Measurements from ENCODE around the gene PDE9A.

The PDE9A gene

GRCh38 chr21:42784896-42785451 is 131.6 kb downstream of the PDE9A start:
- H3K9me3 ChIP-seq (replicated peaks in 1 of 11): peaks cover 0 to 9% (median 0%) of the 10 kb centered on the region in 11 experiments; a peak in 2 of 22 replicates
- no peak overlapping the region for H3K9ac ChIP-seq
- peak overlapping the region in 6 of 11 experiments; percentile 11 to 48 (median 39); a peak in 7 of 22 replicates for H3K27ac ChIP-seq
- H3K4me3 ChIP-seq: no peak overlapping the region
- TF ChIP-seq Cebpa-rat (IDR thresholded peaks at IDR 0.05): no peak
- no peaks in the 10 kb centered on the region for H4K20me1 ChIP-seq
- peak overlapping the region in 9 of 11 experiments; percentile 33 to 71 (median 48); a peak in 15 of 22 replicates for H3K4me2 ChIP-seq
- H3K36me3 ChIP-seq: no peaks in the 10 kb centered on the region
- H3K27me3 ChIP-seq: peaks cover 28 to 34% (median 31%) of the 10 kb centered on the region in 11 experiments
- H3K4me1 ChIP-seq: peaks cover 22 to 57% (median 47%) of the 10 kb centered on the region in 10 experiments

DNA sequence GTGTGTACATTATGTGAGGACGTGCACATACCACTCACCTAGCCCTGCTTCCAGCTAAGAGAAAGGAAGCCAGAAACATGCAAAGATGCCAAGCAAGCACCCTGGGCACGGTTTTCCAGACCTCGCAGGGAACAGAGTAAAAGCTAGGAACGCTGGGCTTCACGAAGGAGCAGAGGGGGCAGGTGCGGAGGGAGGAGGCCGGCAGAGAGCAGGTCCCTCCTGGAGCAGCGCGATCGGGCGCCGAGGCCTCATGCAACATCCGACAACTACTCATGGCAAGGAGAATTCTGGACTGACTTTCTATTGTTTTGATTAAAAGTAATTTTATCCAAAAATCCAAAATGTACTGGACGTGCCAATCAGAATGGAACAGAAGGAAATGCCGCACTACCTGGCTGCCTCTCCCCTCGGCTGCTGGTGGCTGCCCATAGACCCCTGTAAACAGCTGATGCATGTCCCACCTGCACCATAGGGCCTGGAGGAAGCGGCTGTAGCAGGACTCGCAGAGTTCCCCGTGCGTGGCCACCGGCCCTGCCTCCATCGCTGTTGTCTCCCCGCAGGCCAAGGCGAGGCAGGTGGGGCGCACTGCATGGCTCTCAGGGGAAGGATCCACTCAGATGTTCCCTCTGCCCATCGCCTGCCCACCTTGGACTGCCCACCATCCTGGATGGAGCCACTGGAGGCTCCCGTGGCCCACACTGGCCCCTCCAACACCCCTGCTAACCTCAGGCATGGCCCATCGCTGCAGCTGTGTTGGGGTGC is 132.4 kb downstream of the PDE9A start:
- Histone ChIP-seq H3K27me3 (peaks cover 19 to 25% (median 22%) of the 10 kb centered on the region in 11 experiments), H3K27ac (no peak overlapping the region), H4K20me1 (no peaks in the 10 kb centered on the region), H3K4me2 (peak overlapping the region in 6 of 11 experiments; percentile 44 to 71 (median 52); a peak in 11 of 22 replicates), H3K36me3 (no peaks in the 10 kb centered on the region), H3K4me1 (peaks cover 21 to 49% (median 45%) of the 10 kb centered on the region in 10 experiments), H3K9me3 (replicated peaks in 1 of 11) (peaks cover 0 to 9% (median 0%) of the 10 kb centered on the region in 11 experiments; a peak in 2 of 22 replicates), H3K9ac (no peak overlapping the region), H3K4me3 (no peak overlapping the region)
- TF ChIP-seq Cebpa-rat (IDR thresholded peaks at IDR 0.05): no peak

DNA sequence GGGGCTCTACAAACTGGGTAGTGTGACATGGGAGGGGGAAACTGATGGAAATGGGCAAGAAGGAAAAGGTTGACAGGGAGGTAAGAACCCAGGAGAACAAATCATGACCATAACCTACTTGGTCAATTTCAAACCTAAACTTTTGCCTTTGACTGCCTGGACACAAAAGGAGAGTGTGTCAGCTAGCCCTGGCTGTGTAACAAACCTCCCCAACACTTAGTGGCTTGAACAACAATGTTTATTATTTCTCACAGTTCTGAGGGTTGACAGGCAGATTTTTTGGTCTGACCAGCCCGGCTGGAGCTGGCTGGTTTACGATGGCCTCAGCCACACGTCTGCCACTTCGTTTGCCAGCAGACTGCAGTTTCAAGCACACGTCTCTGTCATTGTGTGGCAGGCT is 133.5 kb downstream of the PDE9A start:
- peaks cover 16 to 41% (median 37%) of the 10 kb centered on the region in 10 experiments for H3K4me1 ChIP-seq

DNA sequence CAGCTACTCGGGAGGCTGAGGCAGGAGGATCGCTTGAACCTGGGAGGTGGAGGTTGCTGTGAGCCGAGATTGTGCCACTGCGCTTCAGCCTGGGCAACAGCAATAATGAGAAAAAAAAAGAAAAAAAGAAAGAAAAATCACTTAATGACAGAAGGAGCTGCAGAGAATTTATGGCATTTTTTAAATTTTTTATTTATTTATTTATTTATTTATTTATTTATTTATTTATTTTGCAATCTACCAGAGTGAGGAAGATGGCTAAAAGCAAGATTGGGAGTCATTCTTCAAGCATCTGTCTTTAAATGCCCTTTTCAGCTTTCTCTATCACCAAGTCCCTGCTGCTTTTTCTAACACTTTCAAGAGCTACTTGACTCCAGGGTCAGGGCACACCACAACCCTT is 134.2 kb downstream of the PDE9A start:
- Histone ChIP-seq H3K4me3 (no peak overlapping the region), H3K9me3 (replicated peaks in 1 of 11) (peaks cover 0 to 9% (median 0%) of the 10 kb centered on the region in 11 experiments; a peak in 2 of 22 replicates), H4K20me1 (no peaks in the 10 kb centered on the region), H3K9ac (no peak overlapping the region), H3K27ac (no peak overlapping the region), H3K4me1 (peaks cover 16 to 35% (median 30%) of the 10 kb centered on the region in 10 experiments), H3K4me2 (no peak overlapping the region), H3K27me3 (peaks cover 3 to 7% (median 6%) of the 10 kb centered on the region in 11 experiments), H3K36me3 (no peaks in the 10 kb centered on the region)
- TF ChIP-seq Cebpa-rat (IDR thresholded peaks at IDR 0.05): no peak

More for the DNA sequence above, 133.5 kb downstream of the PDE9A start:
- no peak overlapping the region for H3K9ac ChIP-seq
- H3K27ac ChIP-seq: no peak overlapping the region
- H3K9me3 ChIP-seq (replicated peaks in 1 of 11): peaks cover 0 to 9% (median 0%) of the 10 kb centered on the region in 11 experiments; a peak in 2 of 22 replicates
- no peaks in the 10 kb centered on the region for H3K36me3 ChIP-seq
- H4K20me1 ChIP-seq: no peaks in the 10 kb centered on the region
- H3K4me3 ChIP-seq: no peak overlapping the region
- TF ChIP-seq Cebpa-rat (IDR thresholded peaks at IDR 0.05): no peak
- H3K4me2 ChIP-seq: no peak overlapping the region
- H3K27me3 ChIP-seq: peaks cover 10 to 15% (median 13%) of the 10 kb centered on the region in 11 experiments

DNA sequence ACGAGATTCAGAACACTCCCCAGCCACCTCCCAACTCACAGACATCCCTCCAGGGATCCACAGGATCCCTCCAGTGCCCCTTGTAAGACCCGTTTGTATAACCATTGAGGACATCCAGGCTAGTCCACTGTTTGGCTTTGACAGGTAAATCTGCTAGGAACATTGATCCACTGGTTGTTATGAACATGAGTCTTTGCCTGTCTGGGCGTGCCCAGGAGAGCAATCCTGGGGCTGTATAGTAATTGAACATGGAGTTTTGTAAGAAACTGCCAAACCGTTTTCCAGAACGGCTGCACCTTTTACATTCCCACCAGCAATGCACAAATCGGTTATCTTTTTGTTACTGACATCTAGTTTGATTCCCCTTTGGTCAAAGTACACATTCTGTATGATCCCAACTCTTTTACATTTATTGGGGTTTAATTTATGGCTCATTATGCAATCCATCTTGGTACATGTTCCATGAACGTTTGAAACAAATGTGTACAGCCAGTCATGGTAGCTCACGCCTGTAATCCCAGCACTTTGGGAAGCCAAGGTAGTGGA is 137.2 kb downstream of the PDE9A start:
- no peaks in the 10 kb centered on the region for H3K27me3 ChIP-seq
- no peak for TF ChIP-seq Cebpa-rat (IDR thresholded peaks at IDR 0.05)

DNA sequence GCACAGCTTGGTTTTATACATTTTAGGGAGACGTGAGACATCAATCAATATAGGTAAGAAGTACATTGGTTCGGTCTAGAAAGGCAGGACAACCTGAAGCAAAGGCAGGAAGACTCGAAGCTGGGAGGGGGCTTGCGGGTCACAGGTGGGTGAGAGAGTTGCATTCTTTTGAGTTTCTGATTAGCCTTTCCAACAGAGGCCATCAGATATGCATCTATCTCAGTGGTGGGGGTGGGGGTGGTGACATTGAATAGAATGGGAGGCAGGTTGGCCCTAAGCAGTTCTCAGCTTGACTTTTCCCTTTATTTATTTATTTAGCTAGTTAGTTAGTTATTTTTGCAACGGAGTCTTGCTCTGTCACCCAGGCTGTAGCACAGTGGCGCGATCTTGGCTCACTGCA is 140.4 kb downstream of the PDE9A start:
- no peak for TF ChIP-seq Cebpa-rat (IDR thresholded peaks at IDR 0.05)
- Histone ChIP-seq H3K9me3 (replicated peaks in 1 of 11) (no peaks in the 10 kb centered on the region), H3K4me3 (no peak overlapping the region), H3K27ac (no peak overlapping the region), H3K36me3 (no peaks in the 10 kb centered on the region), H3K4me1 (no peaks in the 10 kb centered on the region), H3K27me3 (no peaks in the 10 kb centered on the region), H3K9ac (no peak overlapping the region), H3K4me2 (no peak overlapping the region), H4K20me1 (no peaks in the 10 kb centered on the region)

More for the DNA sequence above, 137.2 kb downstream of the PDE9A start:
- Histone ChIP-seq H4K20me1 (no peaks in the 10 kb centered on the region), H3K4me2 (no peak overlapping the region), H3K9me3 (replicated peaks in 1 of 11) (peaks cover 0 to 9% (median 0%) of the 10 kb centered on the region in 11 experiments; a peak in 2 of 22 replicates), H3K36me3 (no peaks in the 10 kb centered on the region), H3K9ac (no peak overlapping the region), H3K4me1 (peaks cover 0 to 9% (median 4%) of the 10 kb centered on the region in 10 experiments; a peak in 12 of 20 replicates), H3K4me3 (no peak overlapping the region), H3K27ac (no peak overlapping the region)

DNA sequence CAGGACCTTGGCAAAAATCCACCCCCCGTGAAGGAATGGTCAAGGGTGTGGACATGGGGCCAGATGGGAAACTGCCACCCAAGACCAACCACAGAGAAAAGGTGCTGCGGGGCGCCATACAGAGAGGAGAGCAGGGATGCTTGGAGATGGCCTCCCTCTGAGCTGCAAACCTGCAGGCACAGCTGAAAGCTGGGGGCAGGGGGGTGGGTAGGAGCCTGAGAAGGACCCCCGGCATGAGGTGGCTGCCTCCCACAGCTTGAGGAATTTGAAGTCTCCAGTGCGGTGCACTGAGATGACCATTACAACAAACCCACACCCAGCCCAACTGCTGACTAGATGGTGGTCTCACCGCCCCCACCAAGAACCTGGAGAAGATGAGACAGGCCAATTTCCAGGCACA is 141.1 kb downstream of the PDE9A start:
- H3K27me3 ChIP-seq: no peaks in the 10 kb centered on the region
- H3K36me3 ChIP-seq: no peaks in the 10 kb centered on the region
- no peaks in the 10 kb centered on the region for H4K20me1 ChIP-seq
- TF ChIP-seq Cebpa-rat (IDR thresholded peaks at IDR 0.05): no peak
- H3K9ac ChIP-seq: no peak overlapping the region
- H3K9me3 ChIP-seq (replicated peaks in 1 of 11): no peaks in the 10 kb centered on the region
- H3K4me3 ChIP-seq: no peak overlapping the region
- H3K4me2 ChIP-seq: no peak overlapping the region
- H3K4me1 ChIP-seq: peaks cover 0 to 5% (median 2%) of the 10 kb centered on the region in 10 experiments; a peak in 7 of 20 replicates
- H3K27ac ChIP-seq: no peak overlapping the region

- Histone ChIP-seq H3K27me3 (no peaks in the 10 kb centered on the region), H3K36me3 (no peaks in the 10 kb centered on the region), H4K20me1 (no peaks in the 10 kb centered on the region), H3K9me3 (replicated peaks in 1 of 11) (no peaks in the 10 kb centered on the region), H3K4me2 (no peak overlapping the region), H3K4me3 (no peak overlapping the region), H3K4me1 (peaks cover 7 to 18% (median 13%) of the 10 kb centered on the region in 10 experiments; a peak in 18 of 20 replicates), H3K9ac (no peak overlapping the region), H3K27ac (no peak overlapping the region)
- TF ChIP-seq Cebpa-rat (IDR thresholded peaks at IDR 0.05): no peak
Measured at GRCh38 chr21:42796327-42797062, 143.1 kb downstream of the PDE9A start.

DNA sequence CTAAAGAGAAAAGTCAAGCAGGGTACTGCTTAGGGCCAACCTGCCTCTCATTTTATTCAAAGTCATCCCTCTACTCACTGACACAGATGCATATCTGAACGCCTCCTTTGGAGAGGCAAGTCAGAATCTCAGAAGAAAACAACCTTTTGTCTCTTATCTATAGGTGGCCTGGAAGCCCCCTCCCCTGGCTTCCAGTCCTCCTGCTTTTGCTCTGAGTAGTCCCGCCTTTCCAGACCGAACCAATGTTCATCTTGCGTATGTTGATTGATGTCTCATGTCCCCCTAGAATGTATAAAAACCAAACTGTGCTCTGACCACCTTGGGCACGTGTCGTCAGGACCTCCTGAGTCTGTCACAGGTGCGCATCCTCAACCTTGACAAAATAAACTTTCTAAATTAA is 144.1 kb downstream of the PDE9A start:
- Histone ChIP-seq H4K20me1 (no peaks in the 10 kb centered on the region), H3K27me3 (no peaks in the 10 kb centered on the region), H3K4me3 (no peak overlapping the region), H3K27ac (no peak overlapping the region), H3K9me3 (replicated peaks in 1 of 11) (no peaks in the 10 kb centered on the region), H3K36me3 (no peaks in the 10 kb centered on the region), H3K9ac (no peak overlapping the region), H3K4me2 (no peak overlapping the region), H3K4me1 (peaks cover 7 to 18% (median 13%) of the 10 kb centered on the region in 10 experiments; a peak in 18 of 20 replicates)
- TF ChIP-seq Cebpa-rat (IDR thresholded peaks at IDR 0.05): no peak

Data from BLaER1 treated with 17β-estradiol and CSF1 and Interleukin-3, amounts not matched to agents 10 nM and 100 nM (cell line).